ENCODE results near the gene ALDH8A1.

ALDH8A1 gene

GRCh38 chr6:134873500-134874388, 76.2 kb downstream of the ALDH8A1 start:
- Histone ChIP-seq H3K27ac (ENCODE audit: low read depth, low read length) (no peak overlapping the region), H3K9me3 (ENCODE audit: control insufficient read depth, insufficient read depth, low read length) (peaks cover 8% of the 10 kb centered on the region; the same call in 1 of the 2 replicates), H3K36me3 (ENCODE audit: control insufficient read depth, low read length) (no peaks in the 10 kb centered on the region), H3K79me2 (ENCODE audit: control insufficient read depth, low read length) (no peaks in the 10 kb centered on the region), H3K27me3 (ENCODE audit: control insufficient read depth, low read length) (no peaks in the 10 kb centered on the region), H3K4me3 (ENCODE audit: low read length) (no peak overlapping the region), H3K9me2 (replicated peaks; ENCODE audit: control insufficient read depth, low read length) (no peaks in the 10 kb centered on the region), H4K20me1 (ENCODE audit: control insufficient read depth, insufficient read depth, low read depth, low read length) (no peaks in the 10 kb centered on the region), H3K4me1 (ENCODE audit: control insufficient read depth, low read length) (peaks cover 21% of the 10 kb centered on the region), H3F3A (ENCODE audit: control insufficient read depth, insufficient read depth) (no peaks in the 10 kb centered on the region), H3K4me2 (ENCODE audit: low read length) (no peak overlapping the region)
- TF ChIP-seq EZH2phosphoT487 (IDR thresholded peaks at IDR 0.05; ENCODE audit: borderline replicate concordance, low read length) = no peak
- TF ChIP-seq, protein P1, sequence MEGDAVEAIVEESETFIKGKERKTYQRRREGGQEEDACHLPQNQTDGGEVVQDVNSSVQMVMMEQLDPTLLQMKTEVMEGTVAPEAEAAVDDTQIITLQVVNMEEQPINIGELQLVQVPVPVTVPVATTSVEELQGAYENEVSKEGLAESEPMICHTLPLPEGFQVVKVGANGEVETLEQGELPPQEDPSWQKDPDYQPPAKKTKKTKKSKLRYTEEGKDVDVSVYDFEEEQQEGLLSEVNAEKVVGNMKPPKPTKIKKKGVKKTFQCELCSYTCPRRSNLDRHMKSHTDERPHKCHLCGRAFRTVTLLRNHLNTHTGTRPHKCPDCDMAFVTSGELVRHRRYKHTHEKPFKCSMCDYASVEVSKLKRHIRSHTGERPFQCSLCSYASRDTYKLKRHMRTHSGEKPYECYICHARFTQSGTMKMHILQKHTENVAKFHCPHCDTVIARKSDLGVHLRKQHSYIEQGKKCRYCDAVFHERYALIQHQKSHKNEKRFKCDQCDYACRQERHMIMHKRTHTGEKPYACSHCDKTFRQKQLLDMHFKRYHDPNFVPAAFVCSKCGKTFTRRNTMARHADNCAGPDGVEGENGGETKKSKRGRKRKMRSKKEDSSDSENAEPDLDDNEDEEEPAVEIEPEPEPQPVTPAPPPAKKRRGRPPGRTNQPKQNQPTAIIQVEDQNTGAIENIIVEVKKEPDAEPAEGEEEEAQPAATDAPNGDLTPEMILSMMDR (IDR thresholded peaks at IDR 0.05; ENCODE audit: low read depth, low read length, poor library complexity, severe bottlenecking) = no peak

GRCh38 chr6:134870677-134871498, 79.0 kb downstream of the ALDH8A1 start:
- H3K4me1 ChIP-seq (ENCODE audit: control insufficient read depth, low read length) = peaks cover 21% of the 10 kb centered on the region
- H3F3A ChIP-seq (ENCODE audit: control insufficient read depth, insufficient read depth) = no peaks in the 10 kb centered on the region
- no peaks in the 10 kb centered on the region; the same call in 1 of the 2 replicates for H3K27me3 ChIP-seq (ENCODE audit: control insufficient read depth, low read length)
- H3K4me3 ChIP-seq (ENCODE audit: low read length) = peak overlapping the region; percentile 31
- no peak overlapping the region for H3K27ac ChIP-seq (ENCODE audit: low read depth, low read length)
- no peak for TF ChIP-seq EZH2phosphoT487 (IDR thresholded peaks at IDR 0.05; ENCODE audit: borderline replicate concordance, low read length)
- TF ChIP-seq, protein P1 (IDR thresholded peaks at IDR 0.05; ENCODE audit: low read depth, low read length, poor library complexity, severe bottlenecking) = no peak
- no peaks in the 10 kb centered on the region for H3K79me2 ChIP-seq (ENCODE audit: control insufficient read depth, low read length)
- H4K20me1 ChIP-seq (ENCODE audit: control insufficient read depth, insufficient read depth, low read depth, low read length) = no peaks in the 10 kb centered on the region
- no peaks in the 10 kb centered on the region for H3K36me3 ChIP-seq (ENCODE audit: control insufficient read depth, low read length)
- H3K9me3 ChIP-seq (ENCODE audit: control insufficient read depth, insufficient read depth, low read length) = peaks cover 8% of the 10 kb centered on the region; the same call in 1 of the 2 replicates
- H3K9me2 ChIP-seq (replicated peaks; ENCODE audit: control insufficient read depth, low read length) = no peaks in the 10 kb centered on the region
- H3K4me2 ChIP-seq (ENCODE audit: low read length) = peak overlapping the region; percentile 56

DNA sequence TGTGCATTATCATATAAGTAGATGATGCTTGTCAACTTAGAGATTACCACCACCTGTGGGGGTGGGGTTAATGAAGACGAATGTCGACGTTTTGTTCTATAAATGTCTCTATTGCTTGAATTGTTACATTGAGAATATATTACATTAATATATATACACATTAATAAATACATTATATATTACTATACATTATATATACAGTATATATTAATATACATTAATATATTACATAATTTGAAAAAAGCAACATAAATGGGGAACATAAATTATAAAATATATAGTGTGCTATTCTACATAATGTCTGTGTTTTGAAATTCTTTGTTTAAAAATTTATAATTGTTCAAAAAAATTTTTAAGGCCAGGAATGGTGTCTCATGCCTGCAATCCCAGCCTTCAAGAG, 81.1 kb downstream of the ALDH8A1 start:
- H4K20me1 ChIP-seq (ENCODE audit: control insufficient read depth, insufficient read depth, low read depth, low read length) = no peaks in the 10 kb centered on the region
- no peaks in the 10 kb centered on the region for H3F3A ChIP-seq (ENCODE audit: control insufficient read depth, insufficient read depth)
- TF ChIP-seq EZH2phosphoT487 (IDR thresholded peaks at IDR 0.05; ENCODE audit: borderline replicate concordance, low read length) = no peak
- TF ChIP-seq, protein P1 (IDR thresholded peaks at IDR 0.05; ENCODE audit: low read depth, low read length, poor library complexity, severe bottlenecking) = no peak

More for the DNA sequence above, 81.1 kb downstream of the ALDH8A1 start:
- H3K9me3 ChIP-seq (ENCODE audit: control insufficient read depth, insufficient read depth, low read length) = no peaks in the 10 kb centered on the region
- no peak overlapping the region for H3K27ac ChIP-seq (ENCODE audit: low read depth, low read length)
- peaks cover 21% of the 10 kb centered on the region for H3K4me1 ChIP-seq (ENCODE audit: control insufficient read depth, low read length)
- H3K36me3 ChIP-seq (ENCODE audit: control insufficient read depth, low read length) = no peaks in the 10 kb centered on the region
- H3K4me3 ChIP-seq (ENCODE audit: low read length) = no peak overlapping the region
- H3K9me2 ChIP-seq (replicated peaks; ENCODE audit: control insufficient read depth, low read length) = no peaks in the 10 kb centered on the region
- H3K27me3 ChIP-seq (ENCODE audit: control insufficient read depth, low read length) = no peaks in the 10 kb centered on the region; the same call in 1 of the 2 replicates
- H3K79me2 ChIP-seq (ENCODE audit: control insufficient read depth, low read length) = no peaks in the 10 kb centered on the region
- no peak overlapping the region for H3K4me2 ChIP-seq (ENCODE audit: low read length)

Measured in DOHH2 (cell line).